K562 (cell line): ENCODE measurements around the gene LRRC71. TPM values are rescaled to one million over a fixed set of nuclear protein-coding genes. Genes with fewer than 3 reads are reported as not detected.

Source experiments
- CBFA2T3 ChIP-seq: fragments of 450-650 bp; IDR thresholded peaks from 2 replicates; pipeline ENCODE4 v1.6.1; 2017
- CHD1 ChIP-seq: fragments of 200-600 bp; sonication (generic); IDR thresholded peaks from one replicate; pipeline ENCODE4 v1.6.1; 2012; ENCODE audit warnings: mild to moderate bottlenecking, moderate library complexity, low read length, inconsistent platforms
- CSDE1 ChIP-seq, 2 experiments: fragments of 450-650 bp; IDR thresholded peaks; 2 replicates each; pipeline ENCODE4 v1.6.1; 2016; ENCODE audit warnings: mild to moderate bottlenecking in 1 of 2
- DPF2 ChIP-seq: fragments of 450-650 bp; IDR thresholded peaks from 2 replicates; pipeline ENCODE4 v1.6.1; 2016
- HCFC1 ChIP-seq: IDR thresholded peaks from 2 replicates; pipeline ENCODE4 v1.6.1; 2012; ENCODE audit warnings: low read depth, low read length, improper control_type of control experiment
- HIVEP1 ChIP-seq: fragments of 250-450 bp; sonication (Bioruptor Pico); IDR thresholded peaks from 2 replicates; pipeline ENCODE4 v1.4.0; 2020; ENCODE audit warnings: mild to moderate bottlenecking
- KLF1 ChIP-seq: fragments of 450-650 bp; IDR thresholded peaks from 2 replicates; pipeline ENCODE4 v1.6.1; 2016; ENCODE audit warnings: missing genetic modification characterization, missing compliant biosample characterization
- MAZ ChIP-seq, 2 experiments: fragments of 450-650 bp in 1 of 2; sonication (generic) in 1 of 2; formaldehyde crosslinking; IDR thresholded peaks in 1 of 2; conservative IDR thresholded peaks in 1 of 2; 2 replicates each; pipeline versions ENCODE4 v1.4.0 to v1.5.0; 2020; ENCODE audit warnings: mild to moderate bottlenecking in 1 of 2, missing genetic modification reagents in 1 of 2
- MTF1 ChIP-seq: fragments of 250-450 bp; sonication (Bioruptor Pico); IDR thresholded peaks from 2 replicates; pipeline ENCODE4 v1.9.0; 2021; ENCODE audit warnings: moderate library complexity, mild to moderate bottlenecking, inconsistent platforms, borderline replicate concordance
- NFE2L1 ChIP-seq: fragments of 450-650 bp; IDR thresholded peaks from 2 replicates; pipeline ENCODE4 v1.6.1; 2016; ENCODE audit warnings: missing genetic modification characterization, low read depth, mild to moderate bottlenecking, missing compliant biosample characterization, moderate library complexity, borderline replicate concordance
- PHF21A ChIP-seq: fragments of 450-650 bp; IDR thresholded peaks from 2 replicates; pipeline ENCODE4 v1.6.1; 2017; ENCODE audit warnings: low read depth, borderline replicate concordance
- POLR2H ChIP-seq: IDR thresholded peaks from 2 replicates; pipeline ENCODE4 v1.6.1; 2016; ENCODE audit warnings: missing genetic modification characterization, low read depth, mild to moderate bottlenecking, control low read depth, missing compliant biosample characterization, moderate library complexity
- PRPF4 ChIP-seq: fragments of 200-400 bp; formaldehyde crosslinking; IDR thresholded peaks from one replicate; pipeline ENCODE4 v1.6.1; 2017; ENCODE audit warnings: low read length, low read depth, mild to moderate bottlenecking; ENCODE audit not compliant: insufficient read depth, poor library complexity, severe bottlenecking
- RREB1 ChIP-seq: fragments of 250-450 bp; sonication (Bioruptor Pico); IDR thresholded peaks from 2 replicates; pipeline ENCODE4 v1.4.0; 2020
- SNRNP70 ChIP-seq: fragments of 200-400 bp; formaldehyde crosslinking; optimal IDR thresholded peaks from 2 replicates; pipeline ENCODE3; 2017; ENCODE audit warnings: low read depth, low read length
- TCF7L2 ChIP-seq: fragments of 150-350 bp; IDR thresholded peaks from 2 replicates; pipeline ENCODE4 v1.6.1; 2016; ENCODE audit warnings: low read depth, mild to moderate bottlenecking, low read length, moderate library complexity
- ZBTB43 ChIP-seq: sonication (generic); formaldehyde crosslinking; IDR thresholded peaks from 2 replicates; pipeline ENCODE4 v1.8.0; 2023; ENCODE audit warnings: mild to moderate bottlenecking, missing genetic modification reagents
- ZFX ChIP-seq: sonication (generic); formaldehyde crosslinking; IDR thresholded peaks from 2 replicates; pipeline ENCODE4 v1.8.0; 2022; ENCODE audit warnings: mild to moderate bottlenecking, missing genetic modification reagents, moderate library complexity
- ZKSCAN8 ChIP-seq: fragments of 200-800 bp; sonication (Bioruptor generic); IDR thresholded peaks from 2 replicates; pipeline ENCODE4 v1.6.1; 2016; ENCODE audit warnings: missing genetic modification characterization, missing compliant biosample characterization
- polyA plus RNA-seq, 8 experiments: library from polyadenylated mRNA; depleted of rRNA in 4 of 8; stranded (reverse) in 5 of 8; unstranded in 3 of 8; fragments of >200 nt; fragmentation: Nextera tagmentation in 2 of 8; fragmentation: Illumina TruSeq in 1 of 8; extraction: Ambion mirVana in 2 of 8; extraction: Trizol in 1 of 8; gene quantifications; 2 replicates each; pipeline versions ENCODE4 v1.2.1 to v1.2.3, GENCODE V29; 2011 to 2014; ENCODE audit warnings: inconsistent platforms in 1 of 8, missing spikeins in 1 of 8
- total RNA-seq, 7 experiments: library from RNA; depleted of rRNA in 6 of 7; stranded (reverse); fragments of >200 nt in 6 of 7; fragmentation: Illumina TruSeq in 2 of 7; extraction: Trizol in 2 of 7; gene quantifications; 2 replicates each; pipeline versions ENCODE4 v1.2.1 to v1.2.3, GENCODE V29; 2011 to 2021; ENCODE audit warnings: low replicate concordance in 1 of 7

LRRC71 gene
- total and polyA plus RNA-seq, 9 of the 15 experiments (the other 6 are each of a cell fraction or from before 2014, with no cell fraction given) = 0.06 to 1.2 (median 0.51) TPM; not detected in 1

- TF ChIP-seq RREB1 (CRISPR knock-in tag) (no peak), HIVEP1 (no peak), DPF2 (peak; percentile 45; the same call in 1 of the 2 replicates), SNRNP70 (no peak), PHF21A (no peak), MAZ (CRISPR knock-in tag; conservative IDR thresholded peaks at IDR 0.05 in 1 of 2, IDR thresholded peaks at IDR 0.05 in 1 of 2) (peak in 1 of 2 experiments; percentile 67; a peak in 1 of 4 replicates), ZFX (CRISPR knock-in tag) (peak; percentile 65), KLF1 (tag) (no peak), ZKSCAN8 (no peak), MTF1 (CRISPR knock-in tag) (no peak), CBFA2T3 (peak; percentile 69), POLR2H (tag) (no peak), PRPF4 (no peak), ZBTB43 (no peak), NFE2L1 (no peak), HCFC1 (no peak), TCF7L2 (no peak), CSDE1 (IDR thresholded peaks at IDR 0.05) (no peak), CHD1 (no peak)
These were observed 37.9 kb upstream of the LRRC71 start (continued) for GRCh38 chr1:156882543-156882942.
